ENCODE data around the gene SLC39A5. TPM values are rescaled to one million over a fixed set of nuclear protein-coding genes. Genes with fewer than 3 reads are reported as not detected.
A peak's percentile ranks its signal among the peaks of the same experiment; 100 is the strongest.

Gene SLC39A5
- total RNA-seq, 4 donors from 2014 or later = 1.5 TPM; not detected in 3

- WGBS, 2 donors = 51 to 65% methylated on average over 2 of the region's 2 CpGs
- Histone ChIP-seq H3K27me3 (no peaks in the 10 kb centered on the region), H3K27ac (no peak overlapping the region)
These were observed 27.0 kb upstream of the SLC39A5 start for GRCh38 chr12:56202838-56203237.

GRCh38 chr12:56204275-56204674 is 25.6 kb upstream of the SLC39A5 start:
- H3K27me3 ChIP-seq = no peaks in the 10 kb centered on the region
- no peak for DNase-seq (ENCODE audit: low spot score in 2 of 2)
- no peak overlapping the region for H3K27ac ChIP-seq
- peaks cover 0 to 6% (median 0%) of the 10 kb centered on the region in 4 donors for H3K4me1 ChIP-seq
- no peak for TF ChIP-seq POLR2A (IDR thresholded peaks at IDR 0.05)
- TF ChIP-seq EP300 (IDR thresholded peaks at IDR 0.05) = no peak
- no peak for TF ChIP-seq CTCF (IDR thresholded peaks at IDR 0.05)
- H3K4me3 ChIP-seq = no peak overlapping the region
- H3K36me3 ChIP-seq = peaks cover 0 to 45% (median 23%) of the 10 kb centered on the region in 3 donors
- H3K9me3 ChIP-seq = no peaks in the 10 kb centered on the region

More at GRCh38 chr12:56202838-56203237, 27.0 kb upstream of the SLC39A5 start:
- Histone ChIP-seq H3K4me1 (peaks cover 0 to 6% (median 0%) of the 10 kb centered on the region in 4 donors), H3K9me3 (no peaks in the 10 kb centered on the region), H3K4me3 (no peak overlapping the region), H3K36me3 (peaks cover 0 to 31% (median 17%) of the 10 kb centered on the region in 3 donors)
- DNase-seq (ENCODE audit: low spot score in 2 of 2) = no peak
- TF ChIP-seq EP300 (IDR thresholded peaks at IDR 0.05) = no peak
- no peak for TF ChIP-seq POLR2A (IDR thresholded peaks at IDR 0.05)
- TF ChIP-seq CTCF (IDR thresholded peaks at IDR 0.05) = no peak

GRCh38 chr12:56205445-56205844 is 24.4 kb upstream of the SLC39A5 start:
- no peaks in the 10 kb centered on the region for H3K9me3 ChIP-seq
- H3K36me3 ChIP-seq = peaks cover 0 to 57% (median 35%) of the 10 kb centered on the region in 3 donors
- H3K27ac ChIP-seq = peak overlapping the region in 1 of 4 donors; percentile 6
- TF ChIP-seq CTCF (IDR thresholded peaks at IDR 0.05) (no peak), EP300 (IDR thresholded peaks at IDR 0.05) (no peak), POLR2A (IDR thresholded peaks at IDR 0.05) (no peak)
- DNase-seq (ENCODE audit: low spot score in 2 of 2) = no peak
- H3K4me1 ChIP-seq = peaks cover 0 to 6% (median 0%) of the 10 kb centered on the region in 4 donors
- no peaks in the 10 kb centered on the region for H3K27me3 ChIP-seq
- no peak overlapping the region for H3K4me3 ChIP-seq

GRCh38 chr12:56206452-56207166 is 23.2 kb upstream of the SLC39A5 start:
- Histone ChIP-seq H3K36me3 (peaks cover 0 to 69% (median 36%) of the 10 kb centered on the region in 3 donors), H3K4me3 (no peak overlapping the region), H3K27me3 (no peaks in the 10 kb centered on the region), H3K9me3 (no peaks in the 10 kb centered on the region), H3K4me1 (peaks cover 0 to 6% (median 0%) of the 10 kb centered on the region in 4 donors), H3K27ac (peak overlapping the region in 1 of 4 donors; percentile 29)
- 43 to 46% methylated on average over 14 of the region's 14 CpGs for WGBS, 2 donors
- DNase-seq (ENCODE audit: low spot score in 2 of 2) = peak; percentile 28 to 72
- TF ChIP-seq EP300 (IDR thresholded peaks at IDR 0.05) (no peak), CTCF (IDR thresholded peaks at IDR 0.05) (peak; percentile 35 to 56 (median 51)), POLR2A (IDR thresholded peaks at IDR 0.05) (no peak)

- no peak for DNase-seq (ENCODE audit: low spot score in 2 of 2)
- Histone ChIP-seq H3K27ac (no peak overlapping the region), H3K4me1 (peaks cover 0 to 6% (median 0%) of the 10 kb centered on the region in 4 donors), H3K27me3 (no peaks in the 10 kb centered on the region), H3K4me3 (no peak overlapping the region), H3K9me3 (no peaks in the 10 kb centered on the region), H3K36me3 (peaks cover 5 to 83% (median 41%) of the 10 kb centered on the region in 3 donors)
- WGBS, 2 donors = 83 to 92% methylated on average over 6 of the region's 6 CpGs
- no peak for TF ChIP-seq CTCF (IDR thresholded peaks at IDR 0.05)
- no peak for TF ChIP-seq EP300 (IDR thresholded peaks at IDR 0.05)
- no peak for TF ChIP-seq POLR2A (IDR thresholded peaks at IDR 0.05)
These were observed 21.8 kb upstream of the SLC39A5 start for GRCh38 chr12:56208006-56208405.
